HG03103 (cell line): ENCODE measurements around the gene SLC9A7.
"Not testable (repeated sequence)": the region's sequence is repeated elsewhere in the genome, so short reads cannot be mapped to it uniquely, and the experiment has no call there.

ENCODE experiments used
- ATAC-seq: cut with Tn5 transposase; IDR thresholded peaks from one replicate; pipeline ENCODE4 v1.9.1; 2021; ENCODE audit warnings: low read depth; ENCODE audit not compliant: unreplicated experiment

The SLC9A7 gene

DNA sequence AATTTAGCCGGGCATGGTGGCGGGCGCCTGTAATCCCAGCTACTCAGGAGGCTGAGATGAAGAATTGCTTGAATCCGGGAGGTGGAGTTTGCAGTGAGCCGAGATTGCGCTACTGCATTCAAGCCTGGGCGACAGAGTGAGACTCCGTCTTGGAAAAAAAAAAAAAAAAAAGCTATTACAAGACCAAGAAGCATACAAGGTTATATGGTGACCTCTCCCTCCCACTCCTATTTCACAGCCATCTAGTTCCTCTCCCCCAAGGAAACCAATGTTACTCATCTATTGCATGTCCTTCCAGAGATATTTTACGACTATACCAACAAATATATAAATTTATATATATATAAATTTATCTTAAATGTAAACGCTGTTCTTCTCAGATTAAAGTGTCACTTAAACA is 3.2 kb downstream of the SLC9A7 start:
- ATAC-seq = no peak

DNA sequence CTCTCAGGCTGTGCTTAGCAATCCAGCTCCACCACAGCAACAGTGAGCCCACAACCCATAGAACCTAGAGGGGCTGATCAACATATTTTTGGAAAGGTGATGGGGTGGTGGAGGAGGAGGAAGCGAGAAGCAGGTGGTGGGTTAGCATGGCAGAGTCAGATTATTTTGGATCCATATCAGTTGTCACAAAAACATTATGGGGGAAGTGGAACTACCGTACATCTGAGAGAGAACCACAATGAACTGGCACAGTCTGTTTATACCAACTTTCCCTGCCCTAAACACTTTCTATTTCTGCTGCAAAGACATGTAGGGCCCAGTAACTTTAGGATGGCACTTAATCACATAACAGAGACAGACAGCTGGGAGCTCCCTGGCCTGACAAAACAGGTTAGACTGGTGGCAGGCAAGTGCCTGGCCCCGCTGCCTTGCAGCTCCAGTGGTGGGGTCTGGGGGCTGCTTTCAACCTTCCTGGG is 4.3 kb downstream of the SLC9A7 start:
- ATAC-seq = no peak

DNA sequence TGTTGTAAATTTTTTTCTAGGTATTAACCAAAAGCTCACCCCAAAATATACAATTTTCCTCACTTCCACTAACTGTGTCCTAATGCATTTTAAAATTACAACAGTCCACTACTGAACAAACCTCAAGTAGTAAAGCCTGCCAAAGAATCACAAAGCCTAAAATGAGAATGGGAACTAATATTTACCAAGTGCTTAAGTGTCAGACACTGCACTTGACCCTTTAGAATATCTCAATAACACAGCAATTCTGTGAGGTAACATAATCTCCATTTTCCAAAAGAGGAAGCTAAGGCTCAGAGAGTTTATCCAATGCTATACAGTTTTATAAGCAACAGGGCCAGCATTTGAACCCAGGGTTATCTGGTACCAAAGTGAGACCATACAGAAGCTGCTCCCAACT is 4.9 kb downstream of the SLC9A7 start:
- no peak for ATAC-seq

DNA sequence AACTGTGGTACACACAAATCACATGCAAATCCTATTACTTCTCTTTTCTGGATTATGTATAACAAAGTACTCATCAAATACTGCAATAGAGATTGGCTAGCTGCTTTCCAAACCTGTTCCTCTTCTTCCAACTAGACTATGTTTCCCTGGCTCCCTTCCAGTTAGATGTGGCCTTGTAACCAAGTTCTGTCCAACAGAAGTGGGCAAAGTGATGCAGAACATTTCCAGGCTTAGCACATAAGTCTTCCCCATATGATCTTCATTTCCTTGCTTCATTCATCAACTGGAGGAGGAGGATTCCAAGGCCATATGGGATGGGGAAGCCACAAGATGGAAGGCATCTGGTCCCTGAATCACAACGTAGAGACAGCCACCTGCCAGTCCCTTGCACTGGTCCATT is 8.0 kb downstream of the SLC9A7 start:
- no peak for ATAC-seq

DNA sequence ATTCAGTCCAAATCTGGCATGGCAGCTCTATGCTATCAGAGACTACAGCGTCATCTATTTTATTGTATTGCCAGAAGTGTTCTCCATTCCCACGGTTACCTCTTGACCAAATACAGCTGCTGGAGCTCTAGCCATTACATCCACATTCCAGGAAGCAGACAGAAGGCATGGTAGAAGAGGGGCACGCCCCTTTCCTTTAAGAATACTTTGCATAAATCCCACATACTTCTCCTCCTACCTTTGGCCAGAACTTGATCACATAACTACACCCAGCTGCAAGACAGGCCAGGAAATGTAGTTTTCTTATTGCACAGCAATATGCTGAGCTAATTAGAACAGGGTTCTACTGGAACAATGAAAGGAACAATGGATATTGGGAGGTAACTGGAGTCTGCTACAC is 14.9 kb downstream of the SLC9A7 start:
- no peak for ATAC-seq

DNA sequence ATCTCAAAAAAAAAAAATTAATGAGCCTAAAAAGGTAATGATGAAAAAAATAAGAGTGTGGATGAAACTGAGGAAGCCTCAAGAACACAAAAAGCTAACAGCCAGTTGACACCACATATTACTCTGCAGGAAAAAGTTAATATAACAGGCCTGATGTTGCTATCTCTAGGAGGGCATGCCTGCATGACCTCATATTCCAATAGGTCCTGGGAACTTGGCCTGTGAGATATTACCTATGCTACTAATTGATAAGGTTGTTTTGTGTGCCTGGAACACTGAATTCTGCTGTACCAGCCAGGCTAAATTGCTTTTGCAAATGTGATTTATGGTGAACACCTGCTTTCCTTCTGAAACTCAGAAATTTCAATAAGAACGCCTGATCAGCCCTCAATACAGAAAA is 15.9 kb downstream of the SLC9A7 start:
- ATAC-seq = no peak

DNA sequence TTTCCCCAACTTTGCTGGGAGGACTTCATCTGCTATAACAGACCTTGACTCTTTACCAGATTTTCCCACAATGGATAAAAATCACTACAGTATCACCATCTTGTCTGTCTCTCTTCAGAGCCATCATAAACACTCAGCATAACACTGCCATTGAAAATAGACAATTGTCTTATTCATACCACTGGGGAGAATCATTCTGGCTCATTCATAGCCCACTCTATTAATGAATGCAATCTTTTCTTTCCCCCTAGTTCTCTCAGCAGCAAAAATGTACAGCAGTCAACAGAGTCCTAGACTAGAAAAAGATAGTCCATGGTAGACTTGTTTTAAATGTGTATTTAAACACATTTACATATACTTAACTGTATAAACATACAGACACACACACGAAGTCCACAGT is 19.2 kb downstream of the SLC9A7 start:
- no peak for ATAC-seq

DNA sequence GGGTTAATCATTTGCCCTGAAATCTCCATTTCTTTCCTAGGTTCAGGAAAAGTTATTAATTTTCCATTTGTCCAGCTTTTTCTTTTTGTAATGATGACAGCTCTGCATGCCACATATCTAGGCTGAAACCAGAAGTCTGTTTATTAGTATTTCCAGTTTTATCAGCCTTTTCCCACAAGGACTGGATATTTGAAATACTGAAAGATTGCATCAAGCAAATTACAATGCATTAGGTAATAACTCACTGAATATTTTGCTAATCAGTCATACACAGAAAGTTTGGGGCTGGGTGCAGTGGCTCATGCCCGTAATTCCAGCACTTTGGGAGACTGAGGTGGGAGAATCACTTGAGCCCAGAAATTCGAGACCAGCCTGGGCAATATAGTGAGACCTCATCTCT is 21.5 kb downstream of the SLC9A7 start:
- ATAC-seq = no peak

DNA sequence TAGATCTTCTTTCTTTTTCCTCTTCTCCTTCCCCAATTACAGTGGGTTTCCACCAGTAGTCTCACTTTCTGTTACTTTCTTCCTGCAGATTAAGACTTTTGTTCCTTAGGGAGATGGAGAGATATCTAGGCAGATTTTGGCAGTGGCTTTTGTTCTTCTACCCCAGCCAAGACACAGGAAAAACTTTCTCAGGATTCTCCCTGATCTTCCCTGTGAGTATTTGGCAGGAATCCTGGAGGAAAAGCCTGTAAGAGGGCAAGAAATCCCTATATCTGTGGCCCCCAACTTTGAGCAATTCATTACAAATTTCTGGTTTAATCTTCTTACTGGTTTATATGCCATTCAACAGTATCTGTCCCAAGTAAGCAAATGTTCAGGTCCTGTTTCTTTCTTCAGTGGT is 21.9 kb downstream of the SLC9A7 start:
- ATAC-seq = no peak

DNA sequence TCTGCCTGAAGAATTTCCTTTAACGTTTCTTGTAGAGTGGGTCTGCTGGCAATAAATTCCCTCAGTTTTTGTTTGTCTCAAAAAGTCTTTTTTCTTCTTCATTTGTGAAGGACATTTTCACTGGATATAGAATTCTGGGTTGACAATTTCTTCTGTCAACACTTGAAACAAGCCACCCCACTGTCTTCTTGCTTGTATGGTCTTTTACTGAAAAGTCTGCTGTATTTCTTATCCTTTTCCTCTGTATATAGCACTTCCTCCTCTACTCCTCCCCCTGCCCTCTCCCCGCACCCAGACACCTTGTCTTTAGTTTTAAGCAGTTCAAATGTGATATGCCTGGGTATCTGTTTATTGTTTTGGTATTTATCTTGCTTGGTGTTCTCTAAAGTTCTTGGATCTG is 23.3 kb downstream of the SLC9A7 start:
- ATAC-seq = no peak

DNA sequence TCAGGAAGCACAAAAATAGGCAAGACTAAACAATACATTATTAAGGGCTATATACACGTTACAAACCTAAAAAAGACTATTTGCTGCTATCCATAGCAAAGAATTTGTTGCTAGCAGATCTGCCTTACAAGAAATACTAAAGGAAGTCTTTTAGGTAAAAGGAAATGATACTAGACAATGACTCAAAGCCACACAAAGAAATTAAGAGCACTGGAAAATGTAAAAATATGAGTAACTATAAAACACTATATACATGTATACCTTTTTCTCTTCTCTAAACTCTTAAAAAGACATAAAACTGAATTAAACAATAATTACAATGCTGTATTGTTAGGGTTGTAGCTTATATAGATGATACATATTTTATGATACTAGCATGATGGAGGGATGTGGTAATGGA is 25.7 kb downstream of the SLC9A7 start:
- no peak for ATAC-seq

DNA sequence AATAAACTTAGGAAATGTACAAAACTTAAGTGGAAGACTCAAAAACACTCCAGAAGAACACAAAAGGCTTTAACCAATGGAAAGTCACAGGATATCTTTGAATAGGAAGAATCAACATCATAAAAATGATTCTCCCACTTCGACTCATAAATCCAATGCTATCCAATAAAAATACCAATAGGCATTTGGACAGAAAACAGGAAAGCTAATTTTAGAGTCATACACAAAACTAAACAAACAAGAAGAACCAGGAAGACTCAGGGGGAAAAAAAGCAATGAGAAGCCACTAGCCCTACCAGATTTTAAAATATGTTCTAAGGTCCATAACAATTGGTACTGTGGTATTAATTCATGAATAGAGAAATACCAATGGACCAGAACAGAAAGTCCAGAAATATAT is 28.2 kb downstream of the SLC9A7 start:
- no peak for ATAC-seq

DNA sequence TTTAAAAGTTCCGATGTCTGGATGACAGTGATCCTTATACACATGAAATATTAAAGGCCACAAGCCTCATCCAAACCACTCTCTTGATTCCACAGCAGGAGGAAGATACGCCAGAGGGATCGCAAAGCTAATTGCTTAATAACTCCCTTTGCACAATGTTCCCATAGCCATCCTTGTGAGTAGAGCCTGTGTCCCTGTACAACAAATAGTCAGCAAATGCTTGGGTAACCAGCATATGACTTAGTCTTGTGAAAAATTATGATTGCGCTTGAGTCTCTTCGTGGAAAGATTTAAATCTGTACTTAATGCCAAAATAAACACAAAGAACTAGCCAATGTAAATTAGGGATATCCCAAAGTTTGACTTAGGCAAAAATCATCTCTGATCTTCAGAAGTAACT is 31.5 kb downstream of the SLC9A7 start:
- ATAC-seq = no peak

DNA sequence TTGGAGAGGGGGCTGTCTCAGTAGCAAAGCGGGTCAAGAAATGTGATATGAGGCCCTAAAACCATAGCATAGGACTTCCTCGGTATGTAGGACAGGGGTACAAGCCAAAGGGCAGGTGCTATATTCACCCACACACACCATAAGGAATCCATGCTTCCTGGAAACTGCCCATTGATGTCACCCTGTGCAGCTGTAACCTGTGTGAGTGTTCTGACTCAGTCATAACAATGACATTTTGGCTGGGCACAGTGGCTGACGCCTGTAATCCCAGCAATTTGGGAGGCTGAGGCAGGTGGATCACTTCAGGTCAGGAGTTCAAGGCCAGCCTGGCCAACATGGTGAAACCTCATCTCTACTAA is 35.4 kb downstream of the SLC9A7 start:
- ATAC-seq = not testable (repeated sequence)

DNA sequence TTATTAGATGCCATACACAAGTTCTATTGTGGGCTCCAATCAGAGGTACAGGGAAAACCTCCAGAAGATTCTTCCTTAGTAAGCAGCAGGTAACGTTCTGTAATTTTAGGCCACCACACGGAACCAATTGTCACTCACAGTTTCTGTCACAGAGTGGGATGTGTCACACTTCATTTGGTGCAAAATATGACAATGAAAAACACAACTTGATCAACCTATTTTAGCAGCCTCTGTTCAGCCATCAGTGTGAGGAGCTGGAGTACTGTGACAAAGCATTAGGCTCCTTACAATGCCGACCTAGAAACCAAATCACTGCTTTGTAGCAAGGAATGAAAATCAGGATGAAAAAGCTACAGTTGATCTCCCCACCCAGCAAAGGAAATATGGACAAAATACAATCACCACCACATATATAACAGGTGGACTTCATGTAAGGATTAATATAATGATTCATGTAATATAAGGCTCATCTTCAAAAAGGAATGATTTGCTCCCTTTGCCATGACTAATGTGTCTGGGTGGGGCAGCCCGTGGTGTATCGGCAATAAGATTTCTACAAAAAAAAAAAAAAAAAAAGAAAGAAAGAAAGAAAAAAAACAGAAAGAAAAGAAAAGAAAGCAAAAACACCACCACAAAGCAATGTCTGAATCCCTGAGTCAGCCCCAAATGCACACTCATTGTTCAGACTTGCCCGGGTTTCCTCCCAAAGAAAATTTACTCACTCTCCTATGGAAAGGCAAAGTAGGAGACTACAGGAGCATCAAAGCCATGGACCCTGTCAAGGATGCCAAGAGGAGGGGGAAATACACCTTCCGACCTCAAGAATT is 36.0 kb downstream of the SLC9A7 start:
- ATAC-seq = no peak

DNA sequence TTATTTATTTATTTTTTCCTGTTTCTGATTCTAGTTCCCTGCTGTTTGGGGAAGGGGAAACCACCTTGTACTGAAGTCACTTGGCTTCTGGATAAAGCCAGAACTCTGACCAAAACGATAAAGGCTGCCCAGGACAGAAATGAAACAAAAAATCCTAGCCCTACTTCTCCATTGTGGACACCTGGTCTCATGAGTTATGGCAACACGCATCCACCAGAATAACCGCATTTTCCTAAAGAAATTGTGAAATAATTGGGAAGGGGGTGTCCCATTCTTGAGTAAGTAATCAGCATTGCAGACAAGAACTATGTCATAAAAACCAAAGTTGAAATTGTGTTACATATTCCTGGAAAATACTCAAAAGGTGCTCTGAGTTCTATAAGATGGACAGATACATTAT is 42.1 kb downstream of the SLC9A7 start:
- no peak for ATAC-seq

DNA sequence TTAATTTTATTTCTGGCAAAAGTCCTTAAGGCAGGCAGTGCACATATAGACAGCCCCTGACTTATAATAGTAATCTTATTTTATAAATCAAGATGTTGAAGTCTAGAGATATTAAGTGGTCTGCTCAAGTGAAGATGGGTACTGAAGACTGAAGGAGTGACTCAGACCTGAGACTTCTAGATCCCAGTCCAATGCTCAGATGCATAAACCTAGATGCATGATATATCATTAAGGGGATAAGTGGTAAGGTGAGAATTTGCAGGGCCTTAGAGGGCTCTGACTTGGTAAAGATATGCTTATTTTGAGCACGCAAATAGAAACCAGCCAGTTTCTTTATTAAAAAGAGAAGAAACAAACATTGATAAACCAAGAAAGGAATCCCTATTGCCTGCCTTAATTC is 42.9 kb downstream of the SLC9A7 start:
- ATAC-seq = no peak

DNA sequence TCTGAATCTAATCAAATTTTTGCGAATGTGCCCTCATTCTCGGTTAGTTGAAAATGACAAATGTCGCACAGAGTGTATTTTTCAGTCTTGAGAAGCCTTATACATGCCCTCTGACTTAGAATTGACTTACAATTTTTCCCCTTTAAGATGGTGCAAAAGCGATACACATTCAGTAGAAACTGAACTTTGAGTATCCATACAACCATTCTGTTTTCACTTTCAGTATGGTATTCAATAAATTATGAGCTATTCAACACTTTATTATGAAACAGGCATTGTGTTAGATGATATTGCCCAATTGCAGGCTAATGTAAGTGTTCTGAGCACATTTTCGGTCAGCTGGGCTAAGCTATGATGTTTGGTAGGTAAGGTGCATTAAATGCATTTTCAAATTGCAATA is 43.4 kb downstream of the SLC9A7 start:
- ATAC-seq = no peak

DNA sequence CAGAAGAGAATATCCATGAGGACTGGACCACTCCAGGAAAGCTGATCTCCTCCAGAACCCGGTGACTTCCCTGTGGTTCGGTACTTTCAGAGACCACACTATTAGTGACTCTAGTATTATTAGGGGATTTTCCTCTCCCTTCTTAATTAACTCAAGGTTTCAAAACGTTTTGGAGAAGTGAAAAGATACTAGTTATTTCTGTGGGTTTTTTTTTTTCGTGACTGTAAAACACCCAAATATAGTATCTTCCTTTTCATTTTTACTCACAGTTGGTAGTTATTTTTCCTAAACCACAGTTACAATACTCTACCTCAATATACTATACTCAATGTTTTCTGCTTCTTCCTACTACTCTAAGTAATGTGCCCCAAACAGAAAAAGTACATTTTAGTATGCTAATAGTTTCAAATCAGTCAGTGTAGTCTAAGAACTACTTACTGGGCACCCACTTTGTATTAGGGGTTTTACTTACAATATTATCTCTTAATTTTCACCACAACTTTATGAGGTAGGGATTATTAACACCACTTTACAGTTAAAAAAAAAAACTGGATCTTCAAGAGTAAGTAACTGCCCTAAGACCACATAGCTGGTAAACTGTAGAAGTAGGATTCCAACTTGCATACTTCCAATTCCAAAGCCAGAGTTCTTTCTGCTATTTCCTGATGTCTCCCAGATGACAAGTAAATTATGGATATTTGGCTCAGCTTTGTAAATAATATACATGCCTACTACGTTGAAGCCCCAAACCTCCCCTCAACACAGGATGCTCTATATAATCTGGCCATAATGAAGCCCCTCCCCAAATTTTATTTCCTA is 45.0 kb downstream of the SLC9A7 start:
- no peak for ATAC-seq

DNA sequence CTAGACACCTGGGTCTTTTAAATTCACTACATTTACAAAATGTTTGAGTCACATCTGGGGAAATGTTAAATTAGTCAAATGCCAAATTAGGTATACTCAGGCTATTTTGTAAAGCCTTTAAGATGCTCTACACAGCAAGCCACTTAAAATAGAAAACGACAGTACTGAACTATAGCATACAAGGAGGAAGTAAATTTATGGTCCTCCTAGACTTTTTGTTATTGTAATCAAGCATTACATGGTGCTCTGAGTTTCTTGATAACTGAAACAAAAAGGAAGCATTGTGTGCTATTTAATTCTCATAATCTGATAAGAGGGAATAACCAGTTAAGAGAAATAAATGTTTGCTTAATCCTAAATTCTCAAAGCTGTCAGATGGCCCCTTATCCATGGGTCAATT is 46.2 kb downstream of the SLC9A7 start:
- ATAC-seq = no peak

DNA sequence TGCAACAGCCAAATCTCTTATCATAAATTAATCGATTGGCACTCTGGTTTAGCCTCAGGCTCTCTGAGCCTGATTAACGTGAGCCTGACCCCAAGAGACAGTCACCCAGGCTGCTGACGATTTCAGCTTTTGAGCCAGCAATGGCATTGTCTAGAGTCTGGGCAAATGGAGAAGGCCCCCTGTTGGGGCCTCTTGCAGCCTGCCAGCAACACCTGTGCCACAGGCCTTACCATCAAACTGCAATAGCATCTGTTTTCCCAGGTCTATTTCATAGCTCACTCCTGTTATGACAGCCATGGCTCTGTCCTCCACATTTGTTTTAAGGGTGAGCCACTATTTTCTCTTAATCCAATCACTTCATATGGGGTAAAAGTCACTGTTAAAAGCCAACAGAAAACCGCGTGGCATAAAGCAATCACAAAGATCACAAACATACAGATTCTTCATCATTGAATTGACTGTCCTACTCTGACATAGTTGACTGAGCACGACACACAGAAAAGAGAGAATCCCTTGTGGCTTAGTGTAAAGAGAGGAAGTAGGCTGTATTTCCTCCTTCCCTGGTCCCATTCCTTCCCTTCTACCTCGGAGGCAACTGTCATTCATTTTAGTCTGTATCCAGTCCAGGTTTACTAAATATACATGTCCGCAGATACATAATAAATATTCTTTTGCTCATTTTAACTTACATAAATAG is 47.8 kb downstream of the SLC9A7 start:
- ATAC-seq = no peak
